Omental fat pad (tissue), 4 donors: ENCODE data around the gene KLHDC3. TPM values are rescaled to one million over a fixed set of nuclear protein-coding genes. Genes with fewer than 3 reads are reported as not detected.
"Not testable (repeated sequence)": the region's sequence is repeated elsewhere in the genome, so short reads cannot be mapped to it uniquely, and the experiment has no call there.

ENCODE experiments used
- ATAC-seq: fragments of 150-250 bp; one replicate; pipeline ENCODE4 v1.9.1; 2016; ENCODE audit warnings: mild to moderate bottlenecking, moderate library complexity; ENCODE audit not compliant: low FRiP score
- DNase-seq: peaks from one replicate; pipeline ENCODE4 v3.0.0-alpha.2; 2019; ENCODE audit warnings: low spot score
- total RNA-seq, 4 donors: library from RNA; depleted of rRNA; stranded (reverse); fragments of >200 nt; gene quantifications; one replicate each; pipeline ENCODE4 v1.1.0, GENCODE V29; 2016
- TF ChIP-seq, protein P1 (sequence below), 3 donors: fragments of 450-650 bp; IDR thresholded peaks; one replicate each; pipeline ENCODE4 v1.5.1; 2016 to 2017; ENCODE audit warnings: antibody characterized with exemption in 3 of 3, mild to moderate bottlenecking in 3 of 3, moderate library complexity in 2 of 3

KLHDC3 gene
- total RNA-seq, 4 donors from 2014 or later: 58.0 to 106 (median 95.0) TPM

GRCh38 chr6:43037197-43037596, 23.1 kb downstream of the KLHDC3 start:
- no peak for ATAC-seq

GRCh38 chr6:43037706-43038105, 23.7 kb downstream of the KLHDC3 start:
- ATAC-seq: no peak
- DNase-seq: no peak
- TF ChIP-seq, protein P1, sequence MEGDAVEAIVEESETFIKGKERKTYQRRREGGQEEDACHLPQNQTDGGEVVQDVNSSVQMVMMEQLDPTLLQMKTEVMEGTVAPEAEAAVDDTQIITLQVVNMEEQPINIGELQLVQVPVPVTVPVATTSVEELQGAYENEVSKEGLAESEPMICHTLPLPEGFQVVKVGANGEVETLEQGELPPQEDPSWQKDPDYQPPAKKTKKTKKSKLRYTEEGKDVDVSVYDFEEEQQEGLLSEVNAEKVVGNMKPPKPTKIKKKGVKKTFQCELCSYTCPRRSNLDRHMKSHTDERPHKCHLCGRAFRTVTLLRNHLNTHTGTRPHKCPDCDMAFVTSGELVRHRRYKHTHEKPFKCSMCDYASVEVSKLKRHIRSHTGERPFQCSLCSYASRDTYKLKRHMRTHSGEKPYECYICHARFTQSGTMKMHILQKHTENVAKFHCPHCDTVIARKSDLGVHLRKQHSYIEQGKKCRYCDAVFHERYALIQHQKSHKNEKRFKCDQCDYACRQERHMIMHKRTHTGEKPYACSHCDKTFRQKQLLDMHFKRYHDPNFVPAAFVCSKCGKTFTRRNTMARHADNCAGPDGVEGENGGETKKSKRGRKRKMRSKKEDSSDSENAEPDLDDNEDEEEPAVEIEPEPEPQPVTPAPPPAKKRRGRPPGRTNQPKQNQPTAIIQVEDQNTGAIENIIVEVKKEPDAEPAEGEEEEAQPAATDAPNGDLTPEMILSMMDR (IDR thresholded peaks at IDR 0.05): no peak

More at GRCh38 chr6:43037197-43037596, 23.1 kb downstream of the KLHDC3 start:
- TF ChIP-seq, protein P1 (IDR thresholded peaks at IDR 0.05): no peak
- no peak for DNase-seq

DNA sequence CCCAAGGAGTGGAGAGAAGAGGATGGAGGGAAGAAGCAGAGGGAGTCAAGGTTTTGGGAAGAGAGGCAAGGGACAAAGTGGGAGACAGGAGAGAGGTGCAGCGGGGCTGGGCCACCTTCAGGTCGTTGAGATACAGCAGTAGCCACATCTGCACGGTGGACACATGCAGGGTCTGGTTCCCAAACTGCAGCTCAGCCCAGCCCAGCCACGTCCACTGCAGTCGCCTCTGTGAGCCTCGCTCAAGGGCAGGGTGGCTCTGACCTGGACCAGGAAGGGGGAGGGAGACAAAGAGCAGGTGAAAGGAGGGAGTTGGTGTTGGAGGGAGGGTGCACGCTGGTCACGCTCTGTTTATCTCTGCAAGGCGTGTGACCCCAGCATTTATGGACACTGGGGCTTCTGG, 24.7 kb downstream of the KLHDC3 start:
- TF ChIP-seq, protein P1 (IDR thresholded peaks at IDR 0.05): no peak
- ATAC-seq (no peak), DNase-seq (no peak)

GRCh38 chr6:43040542-43041257, 26.7 kb downstream of the KLHDC3 start:
- TF ChIP-seq, protein P1 (IDR thresholded peaks at IDR 0.05): no peak
- DNase-seq (no peak), ATAC-seq (no peak)

GRCh38 chr6:43041475-43041874, 27.4 kb downstream of the KLHDC3 start:
- ATAC-seq, DNase-seq: not testable (repeated sequence)

DNA sequence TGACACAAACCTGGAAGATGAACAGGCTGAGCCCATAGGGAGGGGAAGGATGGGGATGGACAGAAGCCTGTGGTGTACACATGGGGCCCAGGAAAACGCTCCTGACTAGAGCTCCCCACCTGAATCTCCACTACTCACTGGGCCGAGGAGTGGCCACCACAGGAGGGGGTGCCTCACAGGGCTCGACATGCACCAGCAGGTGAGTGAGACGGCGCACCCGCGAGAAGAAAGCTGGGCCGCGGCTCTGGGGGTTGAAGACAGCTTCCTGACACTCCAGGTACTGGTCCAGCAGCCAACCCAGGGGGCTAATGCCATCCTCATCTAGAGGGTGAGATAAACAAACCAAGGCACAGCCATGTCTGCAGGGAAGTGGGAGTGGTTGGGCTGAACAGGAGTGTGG, 29.3 kb downstream of the KLHDC3 start:
- ATAC-seq: no peak
- no peak for DNase-seq
- TF ChIP-seq, protein P1 (IDR thresholded peaks at IDR 0.05): no peak

DNA sequence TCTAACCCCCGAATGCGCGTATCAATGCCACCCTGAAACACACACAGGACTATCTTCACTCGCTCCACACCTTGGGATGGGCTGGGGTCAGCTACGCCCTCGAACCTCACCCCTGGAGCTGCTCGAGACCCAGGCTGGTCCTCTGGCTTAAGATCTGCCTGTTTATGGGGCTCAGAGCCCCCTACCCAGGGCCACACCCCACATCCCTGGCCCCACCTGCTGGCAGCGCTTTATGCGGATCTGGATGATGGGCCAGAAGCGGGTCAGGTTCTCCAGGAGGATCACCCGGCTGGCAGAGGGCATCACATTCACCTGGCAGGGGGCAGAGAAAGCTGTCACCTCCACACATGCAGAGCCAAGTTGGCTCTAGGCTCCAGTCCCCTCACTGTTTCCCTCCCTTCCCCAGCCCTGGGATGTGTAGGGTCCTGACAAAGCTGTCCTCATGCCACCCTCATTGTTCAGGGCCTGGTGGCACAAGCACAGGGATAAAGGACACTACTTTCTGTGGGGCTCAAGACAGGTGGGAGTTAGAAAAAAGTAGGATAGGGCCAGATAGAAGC, 31.4 kb downstream of the KLHDC3 start:
- DNase-seq: no peak
- TF ChIP-seq, protein P1 (IDR thresholded peaks at IDR 0.05): no peak
- no peak for ATAC-seq
